ENCODE results near the gene GUCY2F.

GUCY2F gene

DNA sequence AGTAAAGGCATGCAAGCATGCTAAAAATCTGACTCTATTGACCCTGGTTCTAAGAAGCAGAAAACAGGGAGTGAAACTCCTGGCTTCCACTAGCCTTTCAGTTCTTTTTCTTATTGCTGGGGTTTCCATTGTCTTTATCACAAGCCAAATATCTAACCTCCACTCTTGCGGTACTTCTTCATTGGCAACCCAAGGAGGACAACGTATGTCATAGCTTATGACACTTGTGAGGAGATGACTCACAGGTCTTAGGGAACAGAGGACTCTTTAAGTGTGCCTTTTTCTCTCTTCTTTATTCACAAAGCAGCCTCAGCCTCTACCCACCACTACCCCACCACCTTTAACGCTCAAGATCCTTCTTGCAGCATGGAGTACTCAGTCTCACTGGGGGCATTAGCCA, 124.2 kb downstream of the GUCY2F start:
- ChIA-PET CTCF (no interaction called here), POLR2A (no interaction called here)
- no peak for DNase-seq (ENCODE audit: low read depth, low spot score)
- TF ChIP-seq, protein P1, sequence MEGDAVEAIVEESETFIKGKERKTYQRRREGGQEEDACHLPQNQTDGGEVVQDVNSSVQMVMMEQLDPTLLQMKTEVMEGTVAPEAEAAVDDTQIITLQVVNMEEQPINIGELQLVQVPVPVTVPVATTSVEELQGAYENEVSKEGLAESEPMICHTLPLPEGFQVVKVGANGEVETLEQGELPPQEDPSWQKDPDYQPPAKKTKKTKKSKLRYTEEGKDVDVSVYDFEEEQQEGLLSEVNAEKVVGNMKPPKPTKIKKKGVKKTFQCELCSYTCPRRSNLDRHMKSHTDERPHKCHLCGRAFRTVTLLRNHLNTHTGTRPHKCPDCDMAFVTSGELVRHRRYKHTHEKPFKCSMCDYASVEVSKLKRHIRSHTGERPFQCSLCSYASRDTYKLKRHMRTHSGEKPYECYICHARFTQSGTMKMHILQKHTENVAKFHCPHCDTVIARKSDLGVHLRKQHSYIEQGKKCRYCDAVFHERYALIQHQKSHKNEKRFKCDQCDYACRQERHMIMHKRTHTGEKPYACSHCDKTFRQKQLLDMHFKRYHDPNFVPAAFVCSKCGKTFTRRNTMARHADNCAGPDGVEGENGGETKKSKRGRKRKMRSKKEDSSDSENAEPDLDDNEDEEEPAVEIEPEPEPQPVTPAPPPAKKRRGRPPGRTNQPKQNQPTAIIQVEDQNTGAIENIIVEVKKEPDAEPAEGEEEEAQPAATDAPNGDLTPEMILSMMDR (IDR thresholded peaks at IDR 0.05; ENCODE audit: insufficient read depth, low read length, missing control alignments), result no peak
- H3K4me3 ChIP-seq (ENCODE audit: low read depth, low read length), result no peak overlapping the region

DNA sequence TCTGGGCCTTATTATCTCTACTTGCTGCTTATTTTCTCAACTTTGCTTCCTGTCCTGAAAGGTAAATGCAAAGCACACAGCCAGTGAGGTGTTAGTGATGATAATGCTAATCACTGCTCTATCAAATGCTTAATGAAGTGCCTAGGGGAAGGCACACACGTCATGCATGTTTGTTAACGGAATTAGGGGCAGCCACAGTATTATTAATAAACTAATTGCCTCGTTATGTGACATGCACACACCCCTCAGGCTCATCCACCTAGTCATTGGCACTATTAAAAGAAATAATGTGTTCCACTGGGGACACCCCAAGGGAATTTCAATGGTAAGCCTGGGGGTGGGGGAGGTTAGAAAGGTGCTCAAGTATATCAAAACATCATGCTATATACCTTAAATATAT, 125.2 kb downstream of the GUCY2F start:
- POLR2A ChIA-PET, result no interaction called here
- TF ChIP-seq, protein P1 (IDR thresholded peaks at IDR 0.05; ENCODE audit: insufficient read depth, low read length, missing control alignments), result no peak
- CTCF ChIA-PET, result no interaction called here
- no peak for DNase-seq (ENCODE audit: low read depth, low spot score)
- no peak overlapping the region for H3K4me3 ChIP-seq (ENCODE audit: low read depth, low read length)

DNA sequence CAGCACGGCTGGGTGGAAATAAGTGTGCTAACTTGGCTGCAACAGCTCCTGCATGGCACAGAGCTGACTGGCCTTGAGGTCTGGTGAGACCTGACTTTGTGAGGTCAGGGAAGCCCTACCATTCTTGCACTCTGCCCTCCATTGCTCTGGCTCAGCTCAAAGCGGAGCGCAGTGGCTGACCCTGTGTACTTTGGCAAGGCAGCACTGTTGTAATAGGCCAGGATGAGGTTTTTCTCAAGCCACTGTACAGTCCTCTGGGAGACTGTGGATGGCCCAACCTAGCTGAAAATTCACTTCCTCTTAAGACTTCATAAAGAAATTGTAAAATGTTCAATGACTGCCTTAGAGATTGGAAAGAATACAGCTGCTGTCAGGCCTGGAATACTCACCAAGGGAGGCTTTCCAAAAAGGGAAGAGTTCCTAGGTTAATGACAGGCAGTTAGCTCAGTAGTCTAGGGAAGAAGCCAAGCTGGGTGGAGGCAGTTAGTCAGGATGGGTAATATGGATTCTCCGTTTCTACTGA, 129.8 kb downstream of the GUCY2F start:
- H3K4me3 ChIP-seq (ENCODE audit: low read depth, low read length), result no peak overlapping the region
- POLR2A ChIA-PET, result no interaction called here
- TF ChIP-seq, protein P1 (IDR thresholded peaks at IDR 0.05; ENCODE audit: insufficient read depth, low read length, missing control alignments), result no peak
- CTCF ChIA-PET, result no interaction called here
- DNase-seq (ENCODE audit: low read depth, low spot score), result no peak

DNA sequence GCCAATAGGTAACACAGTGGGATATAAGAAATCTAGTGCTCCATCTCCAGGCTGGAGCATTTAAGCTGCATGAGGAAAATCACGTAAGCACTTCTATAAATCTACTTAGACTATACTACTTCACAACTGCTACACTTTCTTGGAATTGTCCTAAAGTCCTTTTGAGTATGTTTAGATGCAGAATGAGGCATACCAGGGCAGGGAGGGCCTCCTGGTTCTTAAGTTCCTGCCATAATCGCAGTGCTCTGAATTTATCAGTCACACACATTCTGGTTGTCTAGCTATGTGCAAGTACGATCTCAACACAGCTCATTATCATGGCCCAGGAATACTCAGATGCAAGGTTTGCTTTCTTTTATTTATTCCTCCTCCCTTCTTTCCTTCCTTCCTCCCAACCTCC, 130.3 kb downstream of the GUCY2F start:
- TF ChIP-seq, protein P1 (IDR thresholded peaks at IDR 0.05; ENCODE audit: insufficient read depth, low read length, missing control alignments), result no peak
- H3K4me3 ChIP-seq (ENCODE audit: low read depth, low read length), result no peak overlapping the region
- ChIA-PET CTCF (no interaction called here), POLR2A (no interaction called here)
- DNase-seq (ENCODE audit: low read depth, low spot score), result no peak

DNA sequence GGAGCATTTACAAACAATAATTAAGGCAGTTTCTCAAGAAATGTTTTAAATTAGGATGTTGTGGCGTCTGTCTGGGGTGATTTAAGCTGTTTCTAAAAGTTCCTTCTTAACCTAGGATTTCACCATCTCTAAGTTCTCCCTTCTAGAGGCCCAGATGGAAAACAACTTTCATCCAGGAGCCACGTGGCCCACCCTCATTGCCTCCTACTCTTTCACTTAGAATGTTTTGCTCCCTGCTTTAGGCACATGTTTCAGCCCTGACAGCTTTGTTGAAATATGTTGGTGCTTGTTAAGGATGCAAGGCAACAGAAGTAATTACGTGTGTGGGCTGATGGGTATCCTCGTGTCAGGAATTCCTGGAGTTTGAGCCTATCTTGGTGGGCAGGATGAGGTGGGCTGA, 131.3 kb downstream of the GUCY2F start:
- DNase-seq (ENCODE audit: low read depth, low spot score), result no peak
- ChIA-PET POLR2A (no interaction called here), CTCF (no interaction called here)
- TF ChIP-seq, protein P1 (IDR thresholded peaks at IDR 0.05; ENCODE audit: insufficient read depth, low read length, missing control alignments), result no peak
- H3K4me3 ChIP-seq (ENCODE audit: low read depth, low read length), result no peak overlapping the region

DNA sequence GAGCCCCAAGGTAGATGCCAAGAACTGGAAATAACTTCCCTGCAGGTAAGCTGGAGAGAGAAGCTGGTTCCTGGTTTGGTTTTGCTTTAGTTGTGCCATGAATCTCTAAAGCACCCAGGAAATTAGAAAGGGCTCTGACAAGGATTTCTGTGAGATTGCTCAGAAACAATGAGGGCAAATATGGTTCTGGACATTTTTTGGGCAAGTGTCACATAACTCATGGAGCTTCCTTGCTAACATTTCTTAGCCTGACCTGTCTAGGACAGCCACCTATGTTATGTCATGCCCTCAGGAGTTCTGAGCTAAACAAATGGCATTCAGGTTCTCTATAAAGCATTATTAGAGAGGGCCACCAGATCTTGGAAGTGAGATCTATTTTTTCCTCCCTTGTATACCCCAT, 131.8 kb downstream of the GUCY2F start:
- no peak overlapping the region for H3K4me3 ChIP-seq (ENCODE audit: low read depth, low read length)
- ChIA-PET CTCF (no interaction called here), POLR2A (no interaction called here)
- TF ChIP-seq, protein P1 (IDR thresholded peaks at IDR 0.05; ENCODE audit: insufficient read depth, low read length, missing control alignments), result no peak
- no peak for DNase-seq (ENCODE audit: low read depth, low spot score)
